ENCODE results near the gene TAF3. TPM values are rescaled to one million over a fixed set of nuclear protein-coding genes. Genes with fewer than 3 reads are reported as not detected.

The TAF3 gene
- polyA plus RNA-seq, 1 donor (not counting 4 experiments of a cell fraction or from before 2014, with no cell fraction given) = 2.0 TPM

- Histone ChIP-seq H3K4me3 (ENCODE audit: control insufficient read depth in 2 of 3, extremely low read depth in 1 of 3, insufficient read depth in 2 of 3, low read depth in 1 of 3, low read length in 3 of 3) (no peak overlapping the region), H3K79me2 (ENCODE audit: control insufficient read depth, insufficient read depth, low read length) (peaks cover 56% of the 10 kb centered on the region), H3K4me2 (ENCODE audit: control insufficient read depth, extremely low read depth, insufficient read depth, low read depth, low read length) (peak overlapping the region; percentile 66), H3K9ac (ENCODE audit: control insufficient read depth, extremely low read depth, insufficient read depth, low read length) (no peak overlapping the region), H3K9me1 (ENCODE audit: control insufficient read depth, extremely low read depth, insufficient read depth, low read length) (peaks cover 2% of the 10 kb centered on the region), H3K27ac (ENCODE audit: control insufficient read depth, insufficient read depth, low read length) (peak overlapping the region; percentile 10), H4K20me1 (ENCODE audit: control insufficient read depth, extremely low read depth, insufficient read depth, low read length) (no peaks in the 10 kb centered on the region), H3K9me3 (ENCODE audit: control insufficient read depth, low read depth, low read length) (no peaks in the 10 kb centered on the region), H3K36me3 (ENCODE audit: control insufficient read depth in 2 of 2, extremely low read depth in 1 of 2, insufficient read depth in 2 of 2, low read length in 2 of 2) (peaks cover 20 to 39% of the 10 kb centered on the region in 2 experiments), H2AFZ (ENCODE audit: control insufficient read depth, low read length) (no peak overlapping the region), H3K4me1 (ENCODE audit: control insufficient read depth, extremely low read depth, insufficient read depth, low read length) (peaks cover 76% of the 10 kb centered on the region), H3K27me3 (ENCODE audit: control insufficient read depth, extremely low read depth, insufficient read depth, low read length) (no peaks in the 10 kb centered on the region)
- TF ChIP-seq EZH2 (IDR thresholded peaks at IDR 0.05; ENCODE audit: low read length) (no peak), CTCF (optimal IDR thresholded peaks at IDR 0.05 in 1 of 3, IDR thresholded peaks at IDR 0.05 in 1 of 3, conservative IDR thresholded peaks at IDR 0.05 in 1 of 3; ENCODE audit: extremely low read depth in 1 of 3, insufficient read depth in 2 of 3, low read length in 3 of 3) (no peak)
- dilution Hi-C loops (cut with MboI; ENCODE audit: extremely low pct_ligation_motif_present, low sequenced_read_pairs) = no loop called here
- DNase-seq (ENCODE audit: low read depth, low spot score) = no peak
- FAIRE-seq = peak; percentile 44
Observed at GRCh38 chr10:8064436-8064835, 246.1 kb downstream of the TAF3 start.

- peaks cover 23 to 44% of the 10 kb centered on the region in 2 experiments for H3K36me3 ChIP-seq (ENCODE audit: control insufficient read depth in 2 of 2, extremely low read depth in 1 of 2, insufficient read depth in 2 of 2, low read length in 2 of 2)
- no peak overlapping the region for H2AFZ ChIP-seq (ENCODE audit: control insufficient read depth, low read length)
- peaks cover 77% of the 10 kb centered on the region for H3K4me1 ChIP-seq (ENCODE audit: control insufficient read depth, extremely low read depth, insufficient read depth, low read length)
- no peak for DNase-seq (ENCODE audit: low read depth, low spot score)
- TF ChIP-seq CTCF (optimal IDR thresholded peaks at IDR 0.05 in 1 of 3, IDR thresholded peaks at IDR 0.05 in 1 of 3, conservative IDR thresholded peaks at IDR 0.05 in 1 of 3; ENCODE audit: extremely low read depth in 1 of 3, insufficient read depth in 2 of 3, low read length in 3 of 3) (no peak), EZH2 (IDR thresholded peaks at IDR 0.05; ENCODE audit: low read length) (no peak)
- peaks cover 2% of the 10 kb centered on the region for H3K9me1 ChIP-seq (ENCODE audit: control insufficient read depth, extremely low read depth, insufficient read depth, low read length)
- dilution Hi-C loops (cut with MboI; ENCODE audit: extremely low pct_ligation_motif_present, low sequenced_read_pairs) = no loop called here
- H4K20me1 ChIP-seq (ENCODE audit: control insufficient read depth, extremely low read depth, insufficient read depth, low read length) = no peaks in the 10 kb centered on the region
- no peak overlapping the region for H3K4me3 ChIP-seq (ENCODE audit: control insufficient read depth in 2 of 3, extremely low read depth in 1 of 3, insufficient read depth in 2 of 3, low read depth in 1 of 3, low read length in 3 of 3)
- peak overlapping the region; percentile 66 for H3K4me2 ChIP-seq (ENCODE audit: control insufficient read depth, extremely low read depth, insufficient read depth, low read depth, low read length)
- FAIRE-seq = peak; percentile 9
- H3K27ac ChIP-seq (ENCODE audit: control insufficient read depth, insufficient read depth, low read length) = peak overlapping the region; percentile 56
- H3K27me3 ChIP-seq (ENCODE audit: control insufficient read depth, extremely low read depth, insufficient read depth, low read length) = no peaks in the 10 kb centered on the region
- H3K9ac ChIP-seq (ENCODE audit: control insufficient read depth, extremely low read depth, insufficient read depth, low read length) = peak overlapping the region; percentile 26
- no peaks in the 10 kb centered on the region for H3K9me3 ChIP-seq (ENCODE audit: control insufficient read depth, low read depth, low read length)
- H3K79me2 ChIP-seq (ENCODE audit: control insufficient read depth, insufficient read depth, low read length) = peaks cover 49% of the 10 kb centered on the region
Observed at GRCh38 chr10:8065651-8066050, 247.3 kb downstream of the TAF3 start.

All from keratinocyte (primary cell).